Activated CD8-positive, alpha-beta T cell treated with anti-CD3 and anti-CD28 coated beads for 36 hours (primary cell): ENCODE measurements around the gene CYB5RL. TPM values are rescaled to one million over a fixed set of nuclear protein-coding genes. Genes with fewer than 3 reads are reported as not detected.

Experiments used
- ATAC-seq: fragments of 200-7000 bp; cut with Tn5 transposase; one replicate; pipeline ENCODE4 v1.10.0; 2021; ENCODE audit warnings: mild to moderate bottlenecking, moderate library complexity
- CTCF ChIA-PET: fragments of 350-600 bp; sonication (Branson Sonifier 250); formaldehyde crosslinking; loops from one replicate; lab custom pipeline; 2021; ENCODE audit warnings: antibody characterized with exemption; lab: Charles Lee
- POLR2A ChIA-PET: fragments of 350-600 bp; sonication (Branson Sonifier 250); formaldehyde crosslinking; loops from one replicate; lab custom pipeline; 2021; ENCODE audit warnings: antibody characterized with exemption; lab: Charles Lee
- DNase-seq: peaks from one replicate; pipeline ENCODE4 v3.0.0-alpha.2; 2020
- H3K27ac Mint-ChIP-seq: one replicate; pipeline ENCODE4 v1.8.0; 2021; ENCODE audit warnings: mild to moderate bottlenecking, mixed read lengths
- H3K27me3 Mint-ChIP-seq: one replicate; pipeline ENCODE4 v1.8.0; 2021; ENCODE audit warnings: mixed read lengths
- H3K36me3 Mint-ChIP-seq: one replicate; pipeline ENCODE4 v1.8.0; 2021; ENCODE audit warnings: low read depth, mixed read lengths
- H3K4me1 Mint-ChIP-seq: one replicate; pipeline ENCODE4 v1.8.0; 2021; ENCODE audit warnings: low read depth, mixed read lengths
- H3K4me3 Mint-ChIP-seq: one replicate; pipeline ENCODE4 v1.8.0; 2021; ENCODE audit warnings: mild to moderate bottlenecking, moderate library complexity, mixed read lengths
- H3K9me3 Mint-ChIP-seq: one replicate; pipeline ENCODE4 v1.8.0; 2021; ENCODE audit warnings: mixed read lengths
- intact Hi-C: fragments of 100-400 bp; cut with micrococcal nuclease; formaldehyde crosslinking; loops from one replicate; pipeline ENCODE4 v1.10.0; 2022
- total RNA-seq, 2 experiments: library from RNA; stranded (reverse); gene quantifications; one replicate each; pipeline ENCODE4 v1.2.3, GENCODE V29; 2021
- TF ChIP-seq, protein P1 (sequence below): fragments of 200-600 bp; IDR thresholded peaks from one replicate; pipeline ENCODE4 v1.8.0; 2022; ENCODE audit warnings: antibody characterized with exemption, mild to moderate bottlenecking

Gene CYB5RL
- total RNA-seq, 2 experiments from 2014 or later, result 11.4 to 12.6 TPM

DNA sequence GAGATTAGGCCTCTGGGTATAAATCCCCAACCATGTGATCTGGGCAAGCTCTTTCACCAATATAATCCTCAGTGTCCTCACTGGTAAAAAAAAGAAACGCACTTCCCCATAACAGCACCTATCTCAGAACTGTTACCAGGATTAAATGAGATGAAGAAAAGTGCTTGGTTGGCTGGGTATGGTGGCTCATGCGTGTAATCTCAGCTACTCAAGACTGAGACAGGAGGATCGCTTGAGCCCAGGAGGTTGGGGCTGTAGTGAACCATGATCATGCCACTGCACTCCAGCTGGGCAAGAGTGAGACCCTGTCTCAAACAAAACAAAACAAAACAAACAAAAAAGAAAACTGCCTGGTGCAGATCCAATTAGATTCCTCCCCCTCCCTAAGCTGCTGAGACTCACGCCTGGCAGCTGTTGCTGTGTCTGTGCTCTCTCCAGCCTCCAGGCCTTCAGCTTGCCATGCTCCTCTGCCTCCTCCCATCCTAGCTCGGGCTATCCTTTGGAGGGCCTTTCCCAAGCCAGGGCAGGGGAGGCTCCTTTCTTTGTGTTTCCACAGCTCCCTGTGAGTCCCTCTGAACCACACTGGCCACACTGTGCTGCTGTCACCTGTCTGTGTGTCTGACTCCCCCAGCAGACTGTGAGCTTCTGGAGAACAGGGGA, 19.0 kb downstream of the CYB5RL start:
- Mint-ChIP-seq H3K4me3 (no peak overlapping the region), H3K36me3 (peaks cover 12% of the 10 kb centered on the region), H3K4me1 (no peaks in the 10 kb centered on the region), H3K27ac (no peak overlapping the region), H3K27me3 (no peaks in the 10 kb centered on the region), H3K9me3 (no peaks in the 10 kb centered on the region)
- DNase-seq (no peak), ATAC-seq (no peak)
- ChIA-PET CTCF (interaction anchor here (0.7 to 2.7 kb wide), 15 partner anchors 8 to 612 kb away, joined by 3 to 16 read pairs (median 4); partner anchors contain the start of genes CYB5RL and MRPL37), POLR2A (interaction anchor here (0.9 kb wide), 1 partner anchor 156 kb away, joined by 4 read pairs; no protein-coding TSS in a partner anchor)
- intact Hi-C loops, result no loop called here
- TF ChIP-seq, protein P1, sequence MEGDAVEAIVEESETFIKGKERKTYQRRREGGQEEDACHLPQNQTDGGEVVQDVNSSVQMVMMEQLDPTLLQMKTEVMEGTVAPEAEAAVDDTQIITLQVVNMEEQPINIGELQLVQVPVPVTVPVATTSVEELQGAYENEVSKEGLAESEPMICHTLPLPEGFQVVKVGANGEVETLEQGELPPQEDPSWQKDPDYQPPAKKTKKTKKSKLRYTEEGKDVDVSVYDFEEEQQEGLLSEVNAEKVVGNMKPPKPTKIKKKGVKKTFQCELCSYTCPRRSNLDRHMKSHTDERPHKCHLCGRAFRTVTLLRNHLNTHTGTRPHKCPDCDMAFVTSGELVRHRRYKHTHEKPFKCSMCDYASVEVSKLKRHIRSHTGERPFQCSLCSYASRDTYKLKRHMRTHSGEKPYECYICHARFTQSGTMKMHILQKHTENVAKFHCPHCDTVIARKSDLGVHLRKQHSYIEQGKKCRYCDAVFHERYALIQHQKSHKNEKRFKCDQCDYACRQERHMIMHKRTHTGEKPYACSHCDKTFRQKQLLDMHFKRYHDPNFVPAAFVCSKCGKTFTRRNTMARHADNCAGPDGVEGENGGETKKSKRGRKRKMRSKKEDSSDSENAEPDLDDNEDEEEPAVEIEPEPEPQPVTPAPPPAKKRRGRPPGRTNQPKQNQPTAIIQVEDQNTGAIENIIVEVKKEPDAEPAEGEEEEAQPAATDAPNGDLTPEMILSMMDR, result no peak

DNA sequence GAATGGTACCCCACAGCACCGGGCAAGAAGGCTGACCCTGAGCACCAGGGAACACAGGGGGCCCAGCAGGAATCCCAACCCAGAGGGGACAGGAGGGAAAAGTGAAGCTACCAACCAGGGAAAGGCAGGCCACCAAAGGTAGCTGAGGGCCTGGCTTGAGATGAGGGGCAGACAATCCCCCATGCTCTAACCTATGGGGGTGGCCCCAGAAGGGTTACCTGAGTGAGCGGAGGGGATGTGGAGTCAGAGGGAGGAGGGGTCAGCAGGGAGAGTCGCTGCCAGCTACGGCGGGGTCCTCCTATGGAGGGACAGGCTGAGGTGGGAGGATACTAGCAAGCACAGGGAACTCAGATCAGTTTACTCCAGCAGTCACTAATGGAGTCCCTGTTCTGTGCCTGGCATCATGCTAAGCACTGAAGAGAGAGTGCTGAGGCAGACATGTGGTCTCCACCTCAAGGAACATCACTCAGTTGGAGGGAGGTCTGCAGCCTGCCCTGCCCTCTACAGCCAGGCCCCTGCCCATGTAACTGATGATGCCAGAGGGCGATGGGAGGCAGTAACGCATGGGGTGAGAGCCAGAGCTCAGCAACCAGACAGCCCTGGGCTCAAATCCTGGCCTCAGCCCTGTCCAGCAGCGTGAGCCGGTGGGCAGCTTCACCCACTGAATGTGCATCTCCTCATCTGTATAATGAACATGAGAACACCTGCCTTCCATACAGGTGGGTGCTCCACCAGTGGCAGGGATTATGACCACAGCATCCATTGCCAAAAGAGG, 21.3 kb downstream of the CYB5RL start:
- intact Hi-C loops, result no loop called here
- Mint-ChIP-seq H3K27me3 (no peaks in the 10 kb centered on the region), H3K9me3 (no peaks in the 10 kb centered on the region), H3K4me3 (no peak overlapping the region), H3K4me1 (no peaks in the 10 kb centered on the region), H3K36me3 (peaks cover 6% of the 10 kb centered on the region), H3K27ac (no peak overlapping the region)
- no peak for ATAC-seq
- no peak for DNase-seq
- ChIA-PET POLR2A (no interaction called here), CTCF (no interaction called here)
- TF ChIP-seq, protein P1, result no peak

- no peaks in the 10 kb centered on the region for H3K4me1 Mint-ChIP-seq
- H3K9me3 Mint-ChIP-seq, result no peaks in the 10 kb centered on the region
- H3K27ac Mint-ChIP-seq, result no peak overlapping the region
- intact Hi-C loops, result no loop called here
- DNase-seq, result no peak
- H3K36me3 Mint-ChIP-seq, result peaks cover 6% of the 10 kb centered on the region
- ChIA-PET POLR2A (no interaction called here), CTCF (no interaction called here)
- no peak overlapping the region for H3K4me3 Mint-ChIP-seq
- H3K27me3 Mint-ChIP-seq, result no peaks in the 10 kb centered on the region
- TF ChIP-seq, protein P1, result no peak
- ATAC-seq, result no peak
These were observed 22.1 kb downstream of the CYB5RL start for GRCh38 chr1:54177726-54178125.

DNA sequence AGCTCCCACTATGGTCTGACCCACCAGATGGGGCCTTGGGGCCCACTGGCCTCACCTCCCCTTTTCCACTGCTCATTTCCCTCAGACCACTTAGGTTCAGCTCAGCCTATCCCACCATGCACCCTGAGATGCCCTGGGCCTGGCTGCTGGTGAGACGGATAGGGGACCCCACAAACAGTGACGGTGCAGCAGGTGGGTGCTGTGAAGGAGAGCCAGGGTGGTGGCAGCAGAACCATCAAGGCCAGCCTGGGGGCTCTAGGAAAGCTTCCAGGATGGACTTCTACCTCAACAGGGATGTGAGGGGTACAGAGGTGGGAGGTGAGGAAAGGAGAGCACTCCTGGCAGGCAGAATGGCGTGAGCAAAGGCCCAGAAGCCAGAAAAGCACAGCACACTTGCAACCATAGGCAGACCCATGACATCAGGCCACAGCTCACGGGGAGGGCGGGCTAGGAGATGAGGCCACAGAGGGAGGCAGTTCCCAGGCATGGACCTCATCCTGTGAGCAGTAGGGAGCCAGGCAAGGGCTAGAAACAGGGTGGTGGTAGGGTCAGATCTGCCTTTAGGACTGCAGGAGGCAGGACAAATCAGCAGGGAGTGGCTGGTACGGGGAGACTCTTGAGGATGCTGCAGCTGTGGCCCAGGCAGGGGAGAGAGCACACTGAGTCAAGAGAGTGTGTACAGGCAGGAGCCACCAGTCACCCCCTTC, 23.1 kb downstream of the CYB5RL start:
- intact Hi-C loops, result no loop called here
- ChIA-PET CTCF (no interaction called here), POLR2A (no interaction called here)
- TF ChIP-seq, protein P1, result no peak
- Mint-ChIP-seq H3K27me3 (no peaks in the 10 kb centered on the region), H3K4me3 (no peak overlapping the region), H3K27ac (no peak overlapping the region), H3K4me1 (no peaks in the 10 kb centered on the region), H3K9me3 (no peaks in the 10 kb centered on the region), H3K36me3 (peaks cover 5% of the 10 kb centered on the region)
- ATAC-seq, result no peak
- no peak for DNase-seq
